Lung (tissue), 12 donors: ENCODE data around the gene SELPLG. TPM values are rescaled to one million over a fixed set of nuclear protein-coding genes. Genes with fewer than 3 reads are reported as not detected.

Experiments used
- ATAC-seq: fragments of 200-7000 bp; cut with Tn5 transposase; one replicate; pipeline ENCODE4 v1.9.1; 2020; ENCODE audit warnings: moderate number of reproducible peaks; ENCODE audit not compliant: insufficient read depth, low FRiP score
- DNase-seq, 3 donors: peaks; one replicate each; pipeline ENCODE4 v3.0.0-alpha.2; 2013 to 2017
- H3K27ac ChIP-seq, 2 donors: one replicate each; pipeline ENCODE4 v1.5.1; 2013; ENCODE audit warnings: mild to moderate bottlenecking in 2 of 2, moderate library complexity in 2 of 2, control low read depth in 1 of 2, inconsistent platforms in 1 of 2, low read depth in 1 of 2, low read length in 1 of 2
- H3K27me3 ChIP-seq, 3 donors: one replicate each; pipeline ENCODE4 v1.5.1; 2013; ENCODE audit warnings: low read length in 2 of 3; ENCODE audit not compliant: control insufficient read depth in 3 of 3, insufficient read depth in 3 of 3
- H3K36me3 ChIP-seq, 4 donors: one replicate each; pipeline ENCODE4 v1.5.1; 2013; ENCODE audit warnings: low read length in 4 of 4, mild to moderate bottlenecking in 1 of 4, moderate library complexity in 1 of 4; ENCODE audit not compliant: control insufficient read depth in 4 of 4, insufficient read depth in 4 of 4
- H3K4me1 ChIP-seq, 5 donors: one replicate each; pipeline ENCODE4 v1.5.1; 2013; ENCODE audit warnings: low read length in 5 of 5, mild to moderate bottlenecking in 2 of 5, moderate library complexity in 1 of 5; ENCODE audit not compliant: control insufficient read depth in 5 of 5, insufficient read depth in 5 of 5
- H3K4me3 ChIP-seq: one replicate; pipeline ENCODE4 v1.5.1; 2013; ENCODE audit warnings: mild to moderate bottlenecking, control low read depth, moderate library complexity
- H3K9ac ChIP-seq, 2 donors: one replicate each; pipeline ENCODE4 v1.5.1; 2013; ENCODE audit warnings: low read length in 2 of 2, control low read depth in 1 of 2; ENCODE audit not compliant: insufficient read depth in 1 of 2
- H3K9me3 ChIP-seq, 4 donors: one replicate each; pipeline ENCODE4 v1.5.1; 2013; ENCODE audit warnings: low read length in 3 of 4, mild to moderate bottlenecking in 1 of 4, moderate library complexity in 1 of 4; ENCODE audit not compliant: control insufficient read depth in 4 of 4, insufficient read depth in 3 of 4
- CTCF ChIP-seq: IDR thresholded peaks from 2 replicates; pipeline ENCODE4 v1.5.1; 2012; ENCODE audit warnings: mild to moderate bottlenecking; ENCODE audit errors: control extremely low read depth, extremely low read depth
- WGBS, 2 donors: extraction: QIAGEN DNeasy Blood & Tissue Kit; methylation state at CpG; one replicate each; pipeline ENCODE4 v1.1.7; 2013; 5-methylcytosine and 5-hydroxymethylcytosine counted together
- polyA plus RNA-seq, 2 donors: library from polyadenylated mRNA; stranded (reverse); fragments of 200-250 nt; gene quantifications; one replicate each; pipeline ENCODE4 v1.2.1, GENCODE V29; 2013
- total RNA-seq, 2 donors: library from RNA; depleted of rRNA in 1 of 2; stranded (reverse); fragments of >200 nt in 1 of 2; gene quantifications; one replicate each; pipeline ENCODE4 v1.2.1, GENCODE V29; 2014 to 2021
- donor health status: control.
- donor health status: control.
- donor health status: Bipolar disorder and iron deficiency.
- donor health status: healthy.
- donor health status: DM: yes; HTN: yes; CAD: no.

The SELPLG gene
- total and polyA plus RNA-seq, 4 donors: 11.3 to 97.0 (median 30.5) TPM

DNA sequence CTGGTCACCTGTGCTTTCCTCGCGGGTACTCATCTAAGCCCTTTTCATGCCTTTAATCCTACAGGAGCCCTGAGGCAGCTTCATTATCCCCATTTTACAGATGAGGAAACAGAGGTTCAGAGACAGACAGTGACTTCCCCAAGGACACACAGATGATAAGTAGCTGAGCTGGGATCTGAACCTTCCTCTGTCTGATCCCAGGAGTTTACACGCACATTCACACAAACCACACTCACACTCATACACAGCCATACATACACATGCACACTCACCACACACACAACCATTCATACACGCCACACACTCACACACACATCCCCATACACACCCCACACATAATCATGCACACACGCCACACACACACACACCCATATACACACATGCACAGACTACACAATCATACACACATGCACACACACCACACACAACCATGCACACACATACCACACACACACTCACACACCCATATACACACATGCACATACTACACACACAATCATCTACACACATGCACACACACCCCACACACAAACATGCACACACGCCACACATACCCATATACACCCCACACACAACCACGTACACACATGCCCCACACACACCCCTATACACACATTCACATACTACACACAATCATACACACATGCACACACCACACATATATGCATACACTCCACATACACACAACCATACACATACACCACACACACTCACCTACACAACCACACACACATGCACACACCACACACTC lies 38.6 kb downstream of the SELPLG start:
- DNase-seq (no peak), ATAC-seq (no peak)
- peak overlapping the region in 1 of 2 donors; percentile 44 for H3K9ac ChIP-seq
- H3K36me3 ChIP-seq: peaks cover 0 to 7% (median 0%) of the 10 kb centered on the region in 4 donors
- peaks cover 0 to 23% (median 10%) of the 10 kb centered on the region in 5 donors for H3K4me1 ChIP-seq
- H3K4me3 ChIP-seq: peak overlapping the region; percentile 10
- H3K27me3 ChIP-seq: no peaks in the 10 kb centered on the region
- no peaks in the 10 kb centered on the region for H3K9me3 ChIP-seq
- H3K27ac ChIP-seq: peak overlapping the region in 1 of 2 donors; percentile 15
- 95 to 96% methylated on average over 7 of the region's 7 CpGs for WGBS, 2 donors
- no peak for TF ChIP-seq CTCF

DNA sequence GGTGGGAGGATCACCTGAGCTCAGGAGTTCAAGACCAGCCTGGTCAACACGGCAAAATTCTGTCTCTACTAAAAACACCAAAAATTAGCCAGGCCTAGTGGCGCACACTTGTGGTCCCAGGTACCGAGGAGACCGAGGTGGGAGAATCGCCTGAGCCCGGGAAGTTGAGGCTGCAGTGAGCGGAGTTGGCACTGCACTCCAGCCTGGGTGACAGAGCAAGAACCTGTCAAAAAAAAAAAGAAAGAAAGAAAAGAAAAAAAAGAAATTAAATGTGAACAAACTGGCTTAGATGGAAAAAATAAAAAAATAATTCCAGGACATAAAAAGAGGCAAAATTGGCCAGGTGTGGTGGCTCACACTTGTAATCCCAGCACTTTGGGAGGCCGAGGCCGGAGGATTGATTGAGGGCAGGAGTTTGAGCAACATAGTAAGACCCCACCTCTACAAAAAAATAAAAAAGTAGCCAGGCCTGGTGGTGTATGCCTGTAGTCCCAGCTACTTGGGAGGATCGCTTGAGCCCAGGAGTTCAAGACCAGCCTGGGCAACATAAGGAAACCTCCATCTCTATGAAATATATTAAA lies 39.3 kb downstream of the SELPLG start:
- no peak for ATAC-seq
- 97% methylated on average over 10 of the region's 10 CpGs for WGBS, 2 donors
- Histone ChIP-seq H3K4me3 (no peak overlapping the region), H3K27me3 (no peaks in the 10 kb centered on the region), H3K9me3 (no peaks in the 10 kb centered on the region), H3K9ac (no peak overlapping the region), H3K27ac (no peak overlapping the region), H3K4me1 (peaks cover 0 to 26% (median 10%) of the 10 kb centered on the region in 5 donors), H3K36me3 (peaks cover 0 to 7% (median 0%) of the 10 kb centered on the region in 4 donors)
- TF ChIP-seq CTCF: no peak
- no peak for DNase-seq

DNA sequence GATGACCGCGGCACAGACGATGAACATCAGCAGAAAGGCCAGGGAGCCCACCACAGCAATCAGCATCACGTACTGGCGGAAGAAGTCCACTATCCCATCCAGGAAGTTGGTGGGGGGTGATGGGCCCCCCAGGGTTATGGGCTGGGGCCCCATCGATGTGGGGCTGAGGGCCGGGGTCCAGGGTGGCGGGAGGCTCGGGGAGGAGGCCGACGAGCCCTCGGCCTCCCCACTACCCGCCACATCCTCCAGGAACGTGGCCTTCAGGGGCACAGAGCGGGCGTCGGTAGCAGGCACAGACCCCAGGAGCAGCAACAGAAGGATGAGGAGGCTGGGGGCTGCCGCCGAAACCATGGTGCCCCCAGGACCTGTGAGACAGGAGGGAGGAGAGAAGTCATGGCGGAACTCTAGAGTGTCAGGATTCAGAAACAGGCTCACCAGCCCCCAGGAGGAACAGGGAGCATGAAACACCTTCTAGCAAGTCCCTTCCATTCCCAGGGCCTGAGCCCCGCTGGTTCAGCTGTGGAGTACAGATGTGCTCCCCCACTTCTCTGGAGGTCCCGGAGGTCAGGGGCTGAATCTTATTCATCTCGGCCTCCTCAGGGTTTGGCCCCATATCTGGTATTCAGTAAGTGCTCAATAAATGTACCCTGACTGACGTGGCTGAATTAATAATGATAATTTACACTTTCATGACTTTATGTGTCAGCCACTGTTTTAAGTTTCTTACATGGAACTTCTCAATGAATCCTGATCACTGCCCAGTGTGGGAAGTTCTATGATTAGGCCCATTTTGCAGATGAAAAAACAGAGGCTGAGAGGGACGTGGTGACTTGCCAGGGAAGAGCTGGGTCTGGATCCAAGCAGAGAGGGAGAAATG lies 41.4 kb downstream of the SELPLG start:
- peaks cover 0 to 39% (median 10%) of the 10 kb centered on the region in 5 donors for H3K4me1 ChIP-seq
- no peak for TF ChIP-seq CTCF
- no peak overlapping the region for H3K27ac ChIP-seq
- H3K9me3 ChIP-seq: no peaks in the 10 kb centered on the region
- DNase-seq: no peak
- H3K36me3 ChIP-seq: peaks cover 0 to 7% (median 0%) of the 10 kb centered on the region in 4 donors
- H3K4me3 ChIP-seq: no peak overlapping the region
- no peaks in the 10 kb centered on the region for H3K27me3 ChIP-seq
- WGBS, 2 donors: 94 to 97% methylated on average over 23 to 25 of the region's 25 CpGs
- ATAC-seq: no peak
- no peak overlapping the region for H3K9ac ChIP-seq
